B cell (primary cell): Measurements from ENCODE around the gene TNIP1. TPM values are rescaled to one million over a fixed set of nuclear protein-coding genes. Genes with fewer than 3 reads are reported as not detected.

Source experiments
- ATAC-seq: fragments of 200-7000 bp; cut with Tn5 transposase; one replicate; pipeline ENCODE4 v1.10.0; 2021; ENCODE audit warnings: low read depth, mild to moderate bottlenecking, moderate number of reproducible peaks, moderate library complexity
- CTCF ChIA-PET: fragments of 350-600 bp; sonication (Branson Sonifier 250); formaldehyde crosslinking; loops from one replicate; lab custom pipeline; 2021; ENCODE audit warnings: antibody characterized with exemption, inconsistent platforms; lab: Charles Lee
- POLR2A ChIA-PET: fragments of 350-600 bp; sonication (Branson Sonifier 250); formaldehyde crosslinking; loops from one replicate; lab custom pipeline; 2021; ENCODE audit warnings: antibody characterized with exemption; lab: Charles Lee
- DNase-seq: peaks from one replicate; pipeline ENCODE4 v3.0.0; 2013
- H2AFZ ChIP-seq: 2 replicates; pipeline ENCODE4 v1.6.1; 2012; ENCODE audit warnings: mild to moderate bottlenecking, low read depth, low read length; ENCODE audit not compliant: insufficient read depth, poor library complexity, severe bottlenecking
- H3K27ac ChIP-seq, 2 donors: 1 replicate in 1 of 2; 2 replicates in 1 of 2; pipeline ENCODE4 v1.5.1; 2012 to 2013; ENCODE audit warnings: low read length in 2 of 2, mild to moderate bottlenecking in 2 of 2, moderate library complexity in 1 of 2
- H3K27me3 ChIP-seq, 4 experiments: fragments of 200-600 bp in 1 of 4; sonication (generic) in 1 of 4; replicated peaks in 1 of 4; 1 replicate in 2 of 4; 2 replicates in 2 of 4; pipeline versions ENCODE4 v1.6.1 to v1.7.0; 2013 to 2016; ENCODE audit warnings: low read length in 3 of 4, mild to moderate bottlenecking in 2 of 4, mixed read lengths in 1 of 4, moderate library complexity in 1 of 4; ENCODE audit not compliant: insufficient read depth in 4 of 4, control insufficient read depth in 3 of 4; ENCODE audit errors: control extremely low read depth in 1 of 4
- H3K36me3 ChIP-seq, 2 experiments: replicated peaks in 1 of 2; 1 replicate in 1 of 2; 2 replicates in 1 of 2; pipeline versions ENCODE4 v1.6.1 to v1.7.1; 2013; ENCODE audit warnings: low read length in 1 of 2; ENCODE audit not compliant: insufficient read depth in 2 of 2, control insufficient read depth in 1 of 2; ENCODE audit errors: control extremely low read depth in 1 of 2, extremely low read depth in 1 of 2
- H3K4me1 ChIP-seq, 2 donors: fragments of 200-600 bp in 1 of 2; sonication (generic) in 1 of 2; 1 replicate in 1 of 2; 2 replicates in 1 of 2; pipeline versions ENCODE4 v1.5.1 to v1.6.1; 2013 to 2017; ENCODE audit warnings: low read length in 2 of 2; ENCODE audit not compliant: control insufficient read depth in 2 of 2, insufficient read depth in 2 of 2
- H3K4me2 ChIP-seq: replicated peaks from 2 replicates; pipeline ENCODE3; 2012; ENCODE audit warnings: mild to moderate bottlenecking, low read depth, low read length; ENCODE audit not compliant: poor library complexity, severe bottlenecking
- H3K4me3 ChIP-seq, 5 experiments: fragments of 200-600 bp in 1 of 5; sonication (generic) in 1 of 5; 1 replicate in 3 of 5; 2 replicates in 2 of 5; pipeline versions ENCODE4 v1.5.1 to v1.7.0; 2011 to 2016; ENCODE audit warnings: low read length in 4 of 5, mild to moderate bottlenecking in 4 of 5, low read depth in 2 of 5, control low read depth in 1 of 5, moderate library complexity in 1 of 5; ENCODE audit not compliant: insufficient read depth in 1 of 5; ENCODE audit errors: control extremely low read depth in 1 of 5, extremely low read depth in 1 of 5
- H3K79me2 ChIP-seq: fragments of 200-600 bp; sonication (generic); one replicate; pipeline ENCODE4 v1.6.0; 2016; ENCODE audit warnings: low read length; ENCODE audit not compliant: control insufficient read depth, insufficient read depth
- H3K9ac ChIP-seq: fragments of 200-600 bp; sonication (generic); 2 replicates; pipeline ENCODE4 v1.6.1; 2017; ENCODE audit warnings: mild to moderate bottlenecking, low read length, moderate library complexity
- H3K9me3 ChIP-seq, 3 donors: one replicate each; pipeline versions ENCODE4 v1.6.1 to v1.7.1; 2013; ENCODE audit warnings: low read length in 2 of 3; ENCODE audit not compliant: control insufficient read depth in 2 of 3, insufficient read depth in 1 of 3; ENCODE audit errors: control extremely low read depth in 1 of 3
- H4K20me1 ChIP-seq: 2 replicates; pipeline ENCODE4 v1.6.0; 2012; ENCODE audit warnings: mild to moderate bottlenecking, low read length; ENCODE audit not compliant: insufficient read depth, control insufficient read depth, poor library complexity, severe bottlenecking
- H3K27ac Mint-ChIP-seq: one replicate; pipeline ENCODE4 v1.8.0; 2021; ENCODE audit warnings: mixed read lengths
- H3K27me3 Mint-ChIP-seq: one replicate; pipeline ENCODE4 v1.8.0; 2021; ENCODE audit warnings: mixed read lengths
- H3K4me1 Mint-ChIP-seq: one replicate; pipeline ENCODE4 v1.8.0; 2021; ENCODE audit warnings: mixed read lengths
- H3K4me3 Mint-ChIP-seq: one replicate; pipeline ENCODE4 v1.8.0; 2021; ENCODE audit warnings: mixed read lengths
- H3K9me3 Mint-ChIP-seq: one replicate; pipeline ENCODE4 v1.8.0; 2022; ENCODE audit warnings: mixed read lengths; ENCODE audit not compliant: insufficient read depth
- EZH2 ChIP-seq: IDR thresholded peaks from 2 replicates; pipeline ENCODE4 v1.6.1; 2012; ENCODE audit warnings: borderline replicate concordance, low read depth, mild to moderate bottlenecking, moderate library complexity, low read length; ENCODE audit not compliant: insufficient read depth, poor library complexity, severe bottlenecking
- WGBS: methylation state at CpG from one replicate; pipeline ENCODE4 v1.1.5; 2013; ENCODE audit warnings: missing lambda C conversion rate; ENCODE audit not compliant: insufficient coverage; 5-methylcytosine and 5-hydroxymethylcytosine counted together
- intact Hi-C: fragments of 100-400 bp; cut with micrococcal nuclease; formaldehyde crosslinking; loops from one replicate; pipeline ENCODE4 v1.10.0; 2022
- polyA plus RNA-seq: library from polyadenylated mRNA; depleted of rRNA; stranded (reverse); fragments of >200 nt; gene quantifications from 2 replicates; pipeline ENCODE4 v1.2.3, GENCODE V29; 2012
- total RNA-seq, 2 donors: library from RNA; stranded (reverse); fragments of 120-200 nt in 1 of 2; gene quantifications; 1 replicate in 1 of 2; 2 replicates in 1 of 2; pipeline versions ENCODE4 v1.2.3 to v1.2.4, GENCODE V29; 2013 to 2022
- TF ChIP-seq, protein P1 (sequence below): fragments of 200-600 bp; IDR thresholded peaks from one replicate; pipeline ENCODE4 v1.8.0; 2022; ENCODE audit warnings: antibody characterized with exemption, mild to moderate bottlenecking

TNIP1 gene
- total and polyA plus RNA-seq, 2 donors (not counting 1 experiment from before 2014, with no cell fraction given) = 108 to 294 TPM

DNA sequence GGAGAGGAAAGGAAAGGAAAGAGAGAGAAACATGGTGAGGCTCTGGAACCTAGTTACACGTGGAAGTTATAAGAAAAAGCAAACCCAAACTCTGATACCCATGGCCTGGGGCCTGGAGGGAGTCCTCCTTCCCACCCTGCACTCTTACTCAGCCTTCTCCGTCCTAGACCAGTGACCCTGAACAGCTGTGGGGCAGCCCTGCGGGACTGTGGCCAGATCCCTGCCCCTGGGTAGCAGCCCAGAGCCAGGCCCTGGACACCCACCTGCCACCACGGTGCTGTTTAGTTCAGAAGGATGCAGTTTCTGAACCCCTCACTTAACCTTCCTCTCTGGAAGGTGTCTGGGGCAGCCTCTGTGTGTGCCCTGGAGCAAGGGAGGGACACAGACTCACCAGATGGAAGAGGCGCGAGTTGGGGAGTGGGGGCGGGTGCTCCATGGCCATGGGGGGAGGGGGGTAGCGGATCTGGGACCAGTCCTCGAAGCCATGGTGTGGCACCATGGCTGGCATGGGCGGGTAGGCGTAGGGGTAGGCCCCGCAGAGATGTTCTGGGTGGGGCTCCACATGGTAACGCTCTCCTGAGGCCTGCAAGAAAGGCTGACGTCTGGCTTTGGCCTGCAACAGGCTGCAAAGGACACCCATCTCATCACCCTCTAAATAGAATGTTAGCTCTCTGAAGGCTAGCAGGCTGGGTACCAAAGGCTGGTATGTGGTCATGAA, 47.5 kb downstream of the TNIP1 start:
- H4K20me1 ChIP-seq = peaks cover 59% of the 10 kb centered on the region

DNA sequence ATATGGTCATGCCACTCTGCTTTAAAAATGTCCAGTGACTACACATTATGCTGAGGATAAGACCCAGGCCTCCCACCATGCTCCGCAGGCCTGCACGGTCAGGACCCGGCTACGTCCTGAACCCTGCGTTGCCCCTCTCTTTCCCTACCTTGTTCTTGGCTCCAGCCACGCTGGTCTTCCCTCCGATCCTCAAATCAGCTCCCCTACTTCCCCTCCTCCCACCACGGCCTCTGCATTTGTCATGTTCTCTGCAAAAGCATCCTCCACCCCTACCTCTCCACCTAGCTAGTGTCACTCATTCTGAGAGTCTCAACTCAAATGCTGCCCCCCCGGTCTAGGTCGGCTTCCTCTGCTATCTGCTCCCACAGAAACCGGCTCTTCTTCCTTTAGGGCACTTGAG, 49.3 kb downstream of the TNIP1 start:
- peaks cover 41% of the 10 kb centered on the region for H4K20me1 ChIP-seq
- H3K36me3 ChIP-seq = peaks cover 3 to 90% of the 10 kb centered on the region in 2 experiments
- no peak overlapping the region for H3K4me3 ChIP-seq
- DNase-seq (no peak), ATAC-seq (no peak)
- POLR2A ChIA-PET = no interaction called here
- Mint-ChIP-seq H3K4me3 (no peak overlapping the region), H3K27ac (no peak overlapping the region), H3K27me3 (no peaks in the 10 kb centered on the region), H3K4me1 (no peaks in the 10 kb centered on the region), H3K9me3 (no peaks in the 10 kb centered on the region)
- CTCF ChIA-PET = interaction anchor here (1.0 to 1.6 kb wide), 2 partner anchors 16 to 84 kb away, joined by 3 to 4 read pairs; no protein-coding TSS in a partner anchor
- H3K9me3 ChIP-seq = no peaks in the 10 kb centered on the region
- no peak overlapping the region for H3K27ac ChIP-seq
- no peak overlapping the region for H2AFZ ChIP-seq
- WGBS = 95% methylated on average over 8 of the region's 11 CpGs
- no peaks in the 10 kb centered on the region for H3K27me3 ChIP-seq
- no peak for TF ChIP-seq EZH2
- TF ChIP-seq, protein P1, sequence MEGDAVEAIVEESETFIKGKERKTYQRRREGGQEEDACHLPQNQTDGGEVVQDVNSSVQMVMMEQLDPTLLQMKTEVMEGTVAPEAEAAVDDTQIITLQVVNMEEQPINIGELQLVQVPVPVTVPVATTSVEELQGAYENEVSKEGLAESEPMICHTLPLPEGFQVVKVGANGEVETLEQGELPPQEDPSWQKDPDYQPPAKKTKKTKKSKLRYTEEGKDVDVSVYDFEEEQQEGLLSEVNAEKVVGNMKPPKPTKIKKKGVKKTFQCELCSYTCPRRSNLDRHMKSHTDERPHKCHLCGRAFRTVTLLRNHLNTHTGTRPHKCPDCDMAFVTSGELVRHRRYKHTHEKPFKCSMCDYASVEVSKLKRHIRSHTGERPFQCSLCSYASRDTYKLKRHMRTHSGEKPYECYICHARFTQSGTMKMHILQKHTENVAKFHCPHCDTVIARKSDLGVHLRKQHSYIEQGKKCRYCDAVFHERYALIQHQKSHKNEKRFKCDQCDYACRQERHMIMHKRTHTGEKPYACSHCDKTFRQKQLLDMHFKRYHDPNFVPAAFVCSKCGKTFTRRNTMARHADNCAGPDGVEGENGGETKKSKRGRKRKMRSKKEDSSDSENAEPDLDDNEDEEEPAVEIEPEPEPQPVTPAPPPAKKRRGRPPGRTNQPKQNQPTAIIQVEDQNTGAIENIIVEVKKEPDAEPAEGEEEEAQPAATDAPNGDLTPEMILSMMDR = no peak
- H3K9ac ChIP-seq = no peak overlapping the region
- intact Hi-C loops = no loop called here
- H3K4me1 ChIP-seq = no peaks in the 10 kb centered on the region
- H3K4me2 ChIP-seq = no peak overlapping the region
- H3K79me2 ChIP-seq = no peaks in the 10 kb centered on the region

More for the DNA sequence above, 47.5 kb downstream of the TNIP1 start:
- Histone ChIP-seq H3K27me3 (no peaks in the 10 kb centered on the region), H3K9me3 (no peaks in the 10 kb centered on the region), H3K4me1 (no peaks in the 10 kb centered on the region), H3K27ac (no peak overlapping the region), H2AFZ (no peak overlapping the region), H3K9ac (no peak overlapping the region), H3K36me3 (peaks cover 3 to 96% of the 10 kb centered on the region in 2 experiments), H3K4me2 (no peak overlapping the region), H3K4me3 (no peak overlapping the region), H3K79me2 (no peaks in the 10 kb centered on the region)
- DNase-seq = no peak
- Mint-ChIP-seq H3K27ac (no peak overlapping the region), H3K9me3 (no peaks in the 10 kb centered on the region), H3K4me3 (no peak overlapping the region), H3K27me3 (no peaks in the 10 kb centered on the region), H3K4me1 (no peaks in the 10 kb centered on the region)
- 94% methylated on average over 11 of the region's 14 CpGs for WGBS
- CTCF ChIA-PET = interaction anchor here (0.7 kb wide), 1 partner anchor 10 kb away, joined by 3 read pairs; no protein-coding TSS in a partner anchor
- ATAC-seq = no peak
- TF ChIP-seq, protein P1 = no peak
- no peak for TF ChIP-seq EZH2
- POLR2A ChIA-PET = no interaction called here
- intact Hi-C loops = no loop called here
